ENCODE measurements around the gene TMEM184A. TPM values are rescaled to one million over a fixed set of nuclear protein-coding genes. Genes with fewer than 3 reads are reported as not detected.

TMEM184A gene
- total and polyA plus RNA-seq, 2 of the 13 experiments (the other 11 are each of a cell fraction or from before 2014, with no cell fraction given) = 9.5 to 20.4 TPM

GRCh38 chr7:1569833-1570632 lies 14.0 kb upstream of the TMEM184A start, which contains the start of gene PSMG3 (continued):
- TF ChIP-seq ZNF646 (CRISPR knock-in tag; IDR thresholded peaks at IDR 0.05) = no peak
- no peak for TF ChIP-seq EZH2 (conservative IDR thresholded peaks at IDR 0.05; ENCODE audit: low read depth, low read length)
- TF ChIP-seq HBP1 (CRISPR knock-in tag; IDR thresholded peaks at IDR 0.05; ENCODE audit: low read depth) = peak; percentile 59; the same call in 1 of the 2 replicates
- TF ChIP-seq ZNF616 (CRISPR knock-in tag; IDR thresholded peaks at IDR 0.05; ENCODE audit: low read depth) = no peak
- TF ChIP-seq CENPT (CRISPR knock-in tag; IDR thresholded peaks at IDR 0.05; ENCODE audit: low read depth) = no peak
- TF ChIP-seq AGO1 (IDR thresholded peaks at IDR 0.05; ENCODE audit: low read depth, low read length, poor library complexity, severe bottlenecking) = peak; percentile 79
- TF ChIP-seq ZBTB3 (CRISPR knock-in tag; IDR thresholded peaks at IDR 0.05; ENCODE audit: borderline replicate concordance, low read depth) = no peak
- no peak for TF ChIP-seq ZBTB37 (CRISPR knock-in tag; IDR thresholded peaks at IDR 0.05)
- TF ChIP-seq FOXA3 (CRISPR knock-in tag; IDR thresholded peaks at IDR 0.05) = 0 out of 2 replicates have a peak, but pooled peaks have one; percentile 14
- no peak for TF ChIP-seq TIGD3 (CRISPR knock-in tag; IDR thresholded peaks at IDR 0.05; ENCODE audit: borderline replicate concordance)
- TF ChIP-seq ZNF790 (CRISPR knock-in tag; IDR thresholded peaks at IDR 0.05; ENCODE audit: borderline replicate concordance) = peak; percentile 79; the same call in 1 of the 2 replicates
- peak; percentile 51; the same call in 1 of the 2 replicates for TF ChIP-seq ZBTB4 (CRISPR knock-in tag; IDR thresholded peaks at IDR 0.05; ENCODE audit: borderline replicate concordance)

All from HepG2 (cell line).